ENCODE data around the gene RPL13A. TPM values are rescaled to one million over a fixed set of nuclear protein-coding genes. Genes with fewer than 3 reads are reported as not detected.

The RPL13A gene
- total and polyA plus RNA-seq, 2 of the 13 experiments (the other 11 are each of a cell fraction or from before 2014, with no cell fraction given), result 2,601 to 3,407 TPM

GRCh38 chr19:49489601-49490167 is 2.3 kb downstream of the RPL13A start (continued):
- 0 out of 2 replicates have a peak, but pooled peaks have one; percentile 77 for TF ChIP-seq AFF4 (CRISPR knock-in tag; IDR thresholded peaks at IDR 0.05)
- peak; percentile 41; the same call in 1 of the 2 replicates for TF ChIP-seq TAF1 (CRISPR knock-in tag; IDR thresholded peaks at IDR 0.05)
- TF ChIP-seq ZNF333 (CRISPR knock-in tag; IDR thresholded peaks at IDR 0.05; ENCODE audit: borderline replicate concordance), result no peak
- 0 out of 2 replicates have a peak, but pooled peaks have one; percentile 19 for TF ChIP-seq ZBTB7B (CRISPR knock-in tag; IDR thresholded peaks at IDR 0.05)
- TF ChIP-seq PHF8 (CRISPR knock-in tag; IDR thresholded peaks at IDR 0.05), result peak; percentile 55
- TF ChIP-seq TEAD3 (CRISPR knock-in tag; optimal IDR thresholded peaks at IDR 0.05; ENCODE audit: borderline replicate concordance), result no peak
- TF ChIP-seq FOXP1 (IDR thresholded peaks at IDR 0.05), result no peak
- no peak for TF ChIP-seq FOXP1 (CRISPR knock-in tag; IDR thresholded peaks at IDR 0.05)
- no peak for TF ChIP-seq ARID3A (IDR thresholded peaks at IDR 0.05; ENCODE audit: low read depth, low read length)
- TF ChIP-seq ZNF318 (CRISPR knock-in tag; IDR thresholded peaks at IDR 0.05), result no peak
- TF ChIP-seq ZNF143 (CRISPR knock-in tag; IDR thresholded peaks at IDR 0.05), result peak; percentile 67
- peak; percentile 73 for TF ChIP-seq PATZ1 (CRISPR knock-in tag; IDR thresholded peaks at IDR 0.05)
- TF ChIP-seq ZNF205 (CRISPR knock-in tag; IDR thresholded peaks at IDR 0.05), result peak; percentile 55; the same call in 1 of the 2 replicates

Measured in HepG2 (cell line).